Measurements from ENCODE around the gene EPB41L2.
"Not testable (repeated sequence)": the region's sequence is repeated elsewhere in the genome, so short reads cannot be mapped to it uniquely, and the experiment has no call there.

Gene EPB41L2

DNA sequence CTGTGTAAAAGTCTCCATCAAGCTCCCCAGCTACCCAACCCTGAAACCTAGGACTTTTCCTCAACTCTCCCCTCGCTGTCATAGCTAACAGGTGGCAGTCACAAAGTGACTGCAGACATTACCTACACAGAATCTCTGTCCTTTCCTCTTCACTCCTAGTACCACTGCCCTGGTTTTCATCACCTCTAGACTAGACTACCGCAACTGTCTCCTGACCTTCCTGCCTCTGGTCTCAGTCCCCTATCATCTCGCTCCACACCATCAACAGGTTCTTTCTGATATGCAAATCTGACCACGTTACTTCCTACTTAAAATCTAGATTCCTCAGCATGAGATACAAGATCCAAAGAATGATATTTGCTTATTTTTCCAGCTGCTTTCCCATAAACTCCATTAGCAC lies 142.1 kb downstream of the EPB41L2 start:
- DNase-seq (ENCODE audit: low spot score) (no peak), FAIRE-seq (no peak)

DNA sequence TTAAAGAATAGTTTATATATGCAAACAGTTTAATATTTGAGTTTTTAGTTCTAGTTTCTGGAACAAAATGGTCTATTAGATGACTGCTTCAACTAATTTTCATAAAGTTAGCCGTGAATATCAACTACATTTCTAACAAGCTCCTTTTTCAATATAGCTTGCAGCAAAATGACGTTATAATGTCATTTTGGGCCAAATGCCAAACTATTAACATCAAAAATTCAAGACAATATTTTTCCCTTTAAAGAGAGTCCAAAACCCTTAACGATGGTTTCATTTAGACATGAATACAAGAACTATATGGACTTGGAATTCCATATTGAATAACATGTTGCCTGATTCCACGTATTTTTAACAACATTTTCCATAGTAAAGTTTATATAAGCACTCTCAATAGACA lies 144.9 kb downstream of the EPB41L2 start:
- DNase-seq (ENCODE audit: low spot score) = no peak
- FAIRE-seq = no peak

DNA sequence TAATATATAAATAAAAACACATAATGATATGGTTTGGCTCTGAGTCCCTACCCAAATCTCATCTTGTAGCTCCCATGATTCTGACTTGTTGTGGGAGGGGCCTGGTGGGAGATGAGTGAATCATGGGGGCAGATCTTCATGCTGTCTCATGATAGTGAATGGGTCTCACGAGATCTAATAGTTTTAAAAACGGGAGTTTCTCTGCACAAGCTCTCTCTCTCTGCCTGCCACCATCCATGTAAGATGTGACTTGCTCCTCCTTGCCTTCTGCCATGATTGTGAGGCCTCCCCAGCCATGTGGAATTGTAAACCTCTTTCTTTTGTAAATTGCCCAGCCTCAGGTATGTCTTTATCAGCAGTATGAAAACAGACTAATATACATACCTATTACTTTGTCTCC lies 147.4 kb downstream of the EPB41L2 start:
- FAIRE-seq; DNase-seq (ENCODE audit: low spot score): not testable (repeated sequence)

DNA sequence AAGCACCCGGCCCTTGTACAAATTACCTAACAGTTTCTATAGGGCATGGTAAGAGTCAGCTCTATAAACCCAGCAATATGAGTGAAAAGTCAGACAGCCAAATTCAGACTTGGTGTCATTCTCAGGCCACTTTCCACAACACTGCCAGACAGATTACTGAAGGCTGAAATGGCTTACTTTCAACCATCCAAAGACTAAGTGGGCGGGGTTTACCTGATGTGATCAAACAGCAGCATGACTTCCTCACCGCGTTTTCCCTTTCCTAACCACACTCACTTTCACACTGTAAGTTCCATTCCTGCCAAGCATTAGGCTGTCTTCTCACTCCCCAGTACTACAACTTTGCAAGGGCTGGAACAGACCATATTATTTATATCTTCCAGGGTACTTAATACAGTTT lies 149.9 kb downstream of the EPB41L2 start:
- FAIRE-seq (no peak), DNase-seq (ENCODE audit: low spot score) (no peak)

DNA sequence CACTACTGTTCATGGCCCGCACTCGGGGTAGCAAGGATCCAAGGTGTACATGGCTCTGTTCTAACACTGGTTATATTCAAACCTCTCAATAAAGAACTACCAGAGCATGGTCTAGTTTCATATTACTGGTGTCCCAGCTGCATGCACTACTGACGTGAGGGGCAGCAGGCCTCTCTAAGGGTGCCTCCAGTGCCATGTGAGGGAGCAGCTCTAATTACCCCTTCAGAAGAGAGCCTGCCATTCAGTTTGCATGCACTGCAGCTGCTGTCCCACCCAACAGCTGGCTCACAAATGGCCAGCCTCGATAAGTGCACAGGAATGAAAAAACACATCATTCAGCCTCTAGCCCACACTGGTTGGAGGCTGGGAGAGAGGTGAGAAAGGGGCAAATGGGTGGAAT lies 150.6 kb downstream of the EPB41L2 start:
- DNase-seq (ENCODE audit: low spot score) = no peak
- FAIRE-seq = no peak

DNA sequence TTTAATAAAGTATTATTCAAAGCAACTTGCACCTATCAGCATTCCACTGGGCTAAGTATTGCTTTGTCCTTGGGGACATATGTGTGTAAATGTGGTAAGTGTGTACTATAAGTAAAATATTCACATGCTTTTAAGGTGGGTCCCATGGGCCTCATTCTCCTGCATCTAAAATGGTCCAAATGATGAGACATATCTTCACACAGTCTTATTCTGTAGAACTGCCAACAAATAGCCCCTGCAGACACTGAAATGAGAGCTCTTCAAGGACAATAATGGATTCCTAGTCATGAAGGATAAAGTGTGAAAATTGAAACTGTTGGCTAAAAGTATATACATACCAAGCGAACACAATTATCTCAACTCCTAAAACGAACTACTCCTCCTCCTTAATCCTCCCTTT lies 154.1 kb downstream of the EPB41L2 start:
- FAIRE-seq (no peak), DNase-seq (ENCODE audit: low spot score) (no peak)

DNA sequence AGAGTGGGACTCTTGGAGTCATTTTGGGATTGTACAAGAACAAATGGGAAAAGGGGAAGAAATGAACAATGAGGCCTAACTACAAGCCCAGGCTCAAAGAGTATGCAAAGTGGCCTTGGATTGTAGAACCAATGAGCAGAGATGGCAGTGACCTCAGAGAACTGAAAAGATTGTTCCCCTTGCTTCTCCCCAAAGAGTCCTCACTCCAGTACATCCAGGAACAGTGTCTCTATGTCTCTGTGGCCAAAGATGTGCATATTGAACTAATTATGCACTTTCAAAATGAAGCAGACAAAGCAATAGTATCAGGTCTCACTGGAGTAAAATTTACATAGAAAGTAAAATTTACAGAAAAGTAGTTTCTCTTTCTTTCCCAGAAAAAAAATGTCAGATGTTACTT lies 154.9 kb downstream of the EPB41L2 start:
- FAIRE-seq = no peak
- no peak for DNase-seq (ENCODE audit: low spot score)

DNA sequence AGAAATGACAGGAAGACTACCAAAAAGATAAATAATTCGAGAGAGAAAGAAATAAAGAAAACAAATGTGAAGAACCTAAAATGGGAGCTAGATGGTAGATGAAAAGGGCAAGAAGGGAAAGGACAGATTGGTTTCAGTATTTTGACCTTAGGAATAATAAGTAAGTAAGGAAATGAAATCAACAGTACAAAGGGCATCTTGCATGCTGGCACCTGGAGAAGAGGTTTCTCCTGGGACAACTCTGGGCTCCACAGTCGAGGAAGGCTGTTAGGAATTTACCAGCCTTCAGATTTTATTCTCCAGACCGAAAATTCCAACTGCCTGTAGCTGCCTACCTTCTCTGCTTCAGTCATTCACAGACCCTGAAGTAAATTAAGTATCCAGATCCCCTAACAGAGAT lies 155.4 kb downstream of the EPB41L2 start:
- DNase-seq (ENCODE audit: low spot score) = no peak
- FAIRE-seq = no peak

DNA sequence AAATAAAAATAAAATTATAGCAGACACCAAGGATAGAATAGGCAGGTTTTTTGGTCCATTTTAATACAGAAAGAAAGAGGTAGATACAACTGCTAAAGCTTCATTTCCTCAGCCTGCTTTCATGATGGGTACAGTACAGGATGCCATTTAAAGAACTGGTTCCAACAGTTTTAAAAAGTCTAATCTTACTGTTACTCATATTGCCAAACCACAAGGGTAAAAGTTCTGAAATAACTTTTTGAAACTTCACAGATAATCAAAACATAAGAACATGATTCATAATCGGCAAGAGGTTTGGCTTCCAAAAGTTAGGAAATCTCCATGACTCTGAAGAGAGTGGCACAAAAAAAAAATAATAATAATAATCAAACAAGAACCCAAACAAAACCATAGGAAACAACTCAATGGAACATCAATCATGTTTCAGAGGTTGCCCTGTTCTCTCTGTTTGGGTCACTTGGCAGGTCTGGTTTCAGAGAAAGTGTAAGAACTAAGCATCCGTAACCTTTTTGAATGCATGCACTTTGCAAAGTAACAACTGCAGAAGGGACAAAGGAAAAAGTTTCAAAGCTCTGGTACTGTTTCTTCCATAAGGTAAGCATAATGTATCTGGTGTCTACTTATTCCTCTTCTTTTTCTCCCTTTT lies 156.2 kb downstream of the EPB41L2 start:
- no peak for DNase-seq (ENCODE audit: low spot score)

DNA sequence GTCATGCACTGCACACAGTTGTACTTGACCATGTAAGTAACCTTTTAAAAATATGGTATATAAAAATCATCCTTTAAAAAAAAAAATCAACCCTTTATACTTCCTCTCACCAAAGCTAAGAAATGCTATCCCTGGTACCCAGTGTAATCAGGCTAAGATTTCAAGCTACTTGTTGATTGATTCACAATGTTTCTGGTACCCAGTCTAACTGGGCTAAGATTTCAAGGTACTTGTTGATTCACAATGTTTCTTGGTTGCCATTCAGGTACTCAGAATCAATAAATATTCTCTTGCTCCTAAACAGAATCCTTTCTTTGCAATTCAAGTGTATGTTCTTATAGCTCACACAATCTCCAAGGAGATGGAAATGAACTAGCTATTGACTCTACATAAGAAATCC lies 159.4 kb downstream of the EPB41L2 start:
- DNase-seq (ENCODE audit: low spot score) (no peak), FAIRE-seq (no peak)

More for the DNA sequence above, 156.2 kb downstream of the EPB41L2 start:
- FAIRE-seq = no peak

DNA sequence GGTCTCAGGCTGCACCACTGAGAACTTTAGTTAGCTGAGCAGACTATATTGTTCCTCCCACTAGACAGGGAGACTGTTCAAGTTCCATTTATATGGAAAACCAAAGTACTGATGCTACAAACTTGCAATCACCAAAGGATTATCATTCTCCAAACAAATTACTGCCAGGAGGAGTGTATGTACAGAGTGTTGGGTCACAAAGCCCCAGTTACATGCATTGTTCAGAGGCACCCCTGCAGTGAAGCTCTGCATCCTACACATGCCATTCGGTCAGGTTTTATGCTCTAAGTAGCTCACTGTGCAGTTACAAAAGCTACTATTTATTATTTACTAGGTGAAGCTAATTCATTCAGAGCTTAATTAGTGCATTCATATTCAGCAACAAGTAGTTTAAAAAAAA lies 160.0 kb downstream of the EPB41L2 start:
- no peak for FAIRE-seq
- no peak for DNase-seq (ENCODE audit: low spot score)

DNA sequence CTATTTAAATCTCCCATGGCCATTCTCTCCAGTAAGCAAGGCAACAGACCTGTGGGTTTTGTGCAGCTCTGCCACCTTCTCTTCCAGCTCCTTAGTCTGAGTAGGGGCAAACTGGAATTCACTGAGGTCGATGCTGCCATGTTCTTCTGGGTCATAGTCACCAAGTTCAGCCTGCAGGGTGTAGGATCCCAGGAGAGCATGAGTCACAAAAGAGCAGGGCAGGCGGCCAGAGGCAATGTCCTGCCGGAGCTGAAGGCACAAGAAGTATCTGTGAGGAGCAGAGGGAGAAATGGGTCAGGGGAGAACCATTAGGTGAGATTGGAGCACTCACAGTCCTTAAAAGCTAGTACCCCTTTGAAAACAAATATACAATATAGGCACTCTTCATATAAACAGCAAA lies 162.1 kb downstream of the EPB41L2 start:
- FAIRE-seq (no peak), DNase-seq (ENCODE audit: low spot score) (peak; percentile 10)

DNA sequence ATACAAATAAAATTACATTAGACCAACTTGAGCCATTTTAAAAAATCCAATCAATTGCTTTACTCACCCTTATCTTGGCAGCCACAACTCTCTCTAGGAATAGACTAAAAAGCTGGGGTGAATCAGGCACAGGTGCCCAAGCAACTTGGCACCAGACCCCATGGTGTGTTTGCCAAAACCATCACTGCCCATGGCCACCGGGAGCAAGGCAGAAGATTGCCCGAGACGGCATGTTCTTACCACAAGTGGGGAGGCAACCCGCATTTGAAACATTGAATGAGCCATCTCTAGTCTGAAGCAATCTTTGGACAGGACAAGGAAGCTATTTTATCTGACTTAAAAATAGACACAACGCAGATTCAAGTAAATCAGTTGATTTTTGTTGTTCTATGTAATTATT lies 166.8 kb downstream of the EPB41L2 start:
- DNase-seq (ENCODE audit: low spot score) = no peak
- FAIRE-seq = no peak

DNA sequence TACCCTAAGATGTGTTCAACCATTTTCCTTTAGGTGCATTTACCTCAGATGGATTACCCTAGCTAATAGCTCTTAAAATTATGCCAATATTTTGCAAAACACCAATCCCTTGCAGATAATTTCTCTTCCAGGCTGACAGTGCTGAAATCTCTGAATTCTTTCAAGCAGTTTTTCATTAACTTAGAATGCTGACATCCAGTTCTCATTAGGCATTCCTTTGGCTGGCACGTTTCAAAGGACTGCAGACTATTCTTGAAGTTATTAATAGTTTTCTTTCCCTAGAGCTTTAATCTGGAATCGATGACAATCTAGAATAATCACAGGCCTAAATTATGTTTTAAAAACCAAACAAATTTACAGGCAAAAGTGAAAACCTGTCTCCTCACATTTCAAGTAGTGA lies 167.5 kb downstream of the EPB41L2 start:
- DNase-seq (ENCODE audit: low spot score) (no peak), FAIRE-seq (no peak)

DNA sequence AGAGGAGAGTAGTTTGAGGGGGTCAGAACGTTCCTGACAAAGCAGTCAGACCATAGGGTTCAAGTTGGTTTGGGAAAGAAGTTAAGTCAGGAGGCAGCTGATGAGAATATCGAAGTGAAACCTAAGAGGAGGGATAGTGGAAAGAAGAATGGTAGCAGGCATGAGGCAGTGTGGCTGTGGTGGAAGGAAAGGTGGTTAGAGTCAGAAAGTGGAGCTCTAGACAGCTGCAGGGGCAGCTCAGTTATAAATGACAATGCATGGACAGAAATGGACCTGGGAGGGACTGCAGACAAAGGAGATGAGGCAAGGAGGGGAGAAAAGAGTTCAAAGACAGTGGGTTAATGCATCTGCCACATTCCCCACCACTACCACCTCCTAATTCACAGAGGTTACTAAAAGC lies 169.3 kb downstream of the EPB41L2 start:
- DNase-seq (ENCODE audit: low spot score) (no peak), FAIRE-seq (no peak)

DNA sequence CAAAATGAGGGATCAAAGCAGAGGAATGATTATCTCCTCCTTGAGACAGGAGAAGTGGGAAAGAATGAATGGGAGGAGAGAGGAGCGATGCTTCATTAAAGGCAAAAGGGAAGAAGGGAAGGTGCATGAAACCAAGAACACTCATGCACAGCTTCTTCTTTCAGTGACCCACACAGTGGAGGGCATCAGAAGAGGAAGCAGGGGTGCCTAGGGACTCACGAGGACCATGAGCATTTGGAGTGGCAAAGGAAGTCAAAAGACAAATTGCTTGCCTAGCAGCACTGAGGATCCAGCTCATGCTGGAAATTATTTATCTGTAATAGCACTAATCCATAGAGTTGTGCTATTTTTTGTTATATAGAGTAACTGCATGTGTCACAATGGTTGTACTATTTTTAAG lies 169.8 kb downstream of the EPB41L2 start:
- DNase-seq (ENCODE audit: low spot score) (no peak), FAIRE-seq (no peak)

DNA sequence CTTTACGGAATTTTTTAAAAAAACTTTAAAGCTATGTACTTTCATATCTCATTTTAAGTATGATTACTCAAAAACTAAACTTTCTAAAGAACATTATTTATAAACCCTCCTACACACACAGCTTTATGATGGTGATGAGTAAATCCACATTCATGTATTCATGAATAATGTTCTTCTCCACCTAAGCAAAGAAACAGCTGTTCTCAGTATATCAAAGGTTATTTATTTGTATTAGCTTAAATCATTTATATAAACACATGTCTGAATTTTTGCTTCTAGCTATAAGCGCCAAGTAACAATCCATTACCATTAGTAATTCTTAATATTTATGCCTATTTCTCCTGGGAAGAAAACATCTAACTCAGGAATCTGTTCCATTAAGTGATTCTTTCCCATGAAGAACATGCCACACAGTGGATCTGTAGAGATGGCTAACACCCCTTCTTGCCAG lies 172.5 kb downstream of the EPB41L2 start:
- FAIRE-seq (no peak), DNase-seq (ENCODE audit: low spot score) (no peak)

DNA sequence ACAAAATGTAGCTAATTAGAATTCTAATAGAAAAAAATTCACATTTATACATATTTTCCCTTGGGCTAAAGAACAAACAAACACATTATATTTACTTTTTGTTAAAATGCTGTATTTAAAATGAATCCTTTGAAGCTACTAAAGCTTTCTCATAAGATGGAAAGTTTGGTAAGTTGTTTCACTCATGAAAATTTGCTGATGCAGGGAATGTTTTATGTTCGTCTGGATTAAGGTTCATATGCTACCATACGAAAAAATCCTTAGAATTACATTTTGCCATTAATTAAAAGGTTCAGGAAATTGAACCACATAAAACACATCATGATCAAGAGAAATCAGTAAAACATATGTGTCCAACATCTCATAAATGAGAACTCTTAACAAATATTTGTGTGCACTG lies 173.6 kb downstream of the EPB41L2 start:
- DNase-seq (ENCODE audit: low spot score) = no peak
- FAIRE-seq = no peak

DNA sequence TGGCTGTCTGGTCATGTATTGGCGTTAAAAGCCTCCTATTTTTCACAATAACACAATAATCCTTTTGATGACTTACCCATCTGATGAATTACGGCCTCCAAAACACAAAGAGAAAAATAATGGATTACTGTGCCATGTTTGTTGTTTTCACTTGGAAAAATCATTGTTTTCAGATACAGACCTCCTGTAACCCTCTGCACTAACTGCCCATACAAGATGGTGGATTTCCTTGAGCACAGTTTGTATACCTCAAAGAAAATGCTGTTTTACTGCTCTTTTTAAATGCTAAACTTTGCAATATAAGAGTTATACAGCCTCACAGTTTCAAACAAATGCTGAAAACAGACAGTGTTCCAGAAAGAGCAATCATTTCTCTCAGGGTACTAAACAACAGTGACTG lies 174.8 kb downstream of the EPB41L2 start:
- FAIRE-seq = no peak
- no peak for DNase-seq (ENCODE audit: low spot score)

DNA sequence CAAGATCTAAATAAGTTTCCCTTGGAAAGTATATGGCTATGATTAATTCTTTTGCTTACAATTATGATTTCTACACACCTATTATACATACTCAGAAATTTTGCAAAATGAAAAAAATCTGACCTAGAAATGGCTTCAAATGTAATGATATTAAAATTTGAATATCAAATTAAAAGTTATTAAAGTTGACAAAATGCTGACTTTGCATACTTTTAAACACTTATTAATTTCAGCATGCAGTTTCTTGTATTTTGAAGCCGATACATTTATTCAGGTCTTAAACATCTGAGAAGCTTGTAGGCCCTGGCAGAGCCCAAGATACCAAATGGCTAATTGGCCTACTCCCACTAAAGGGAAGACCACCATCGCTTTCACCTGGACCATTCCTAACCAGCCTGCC lies 176.1 kb downstream of the EPB41L2 start:
- DNase-seq (ENCODE audit: low spot score) (no peak), FAIRE-seq (no peak)

DNA sequence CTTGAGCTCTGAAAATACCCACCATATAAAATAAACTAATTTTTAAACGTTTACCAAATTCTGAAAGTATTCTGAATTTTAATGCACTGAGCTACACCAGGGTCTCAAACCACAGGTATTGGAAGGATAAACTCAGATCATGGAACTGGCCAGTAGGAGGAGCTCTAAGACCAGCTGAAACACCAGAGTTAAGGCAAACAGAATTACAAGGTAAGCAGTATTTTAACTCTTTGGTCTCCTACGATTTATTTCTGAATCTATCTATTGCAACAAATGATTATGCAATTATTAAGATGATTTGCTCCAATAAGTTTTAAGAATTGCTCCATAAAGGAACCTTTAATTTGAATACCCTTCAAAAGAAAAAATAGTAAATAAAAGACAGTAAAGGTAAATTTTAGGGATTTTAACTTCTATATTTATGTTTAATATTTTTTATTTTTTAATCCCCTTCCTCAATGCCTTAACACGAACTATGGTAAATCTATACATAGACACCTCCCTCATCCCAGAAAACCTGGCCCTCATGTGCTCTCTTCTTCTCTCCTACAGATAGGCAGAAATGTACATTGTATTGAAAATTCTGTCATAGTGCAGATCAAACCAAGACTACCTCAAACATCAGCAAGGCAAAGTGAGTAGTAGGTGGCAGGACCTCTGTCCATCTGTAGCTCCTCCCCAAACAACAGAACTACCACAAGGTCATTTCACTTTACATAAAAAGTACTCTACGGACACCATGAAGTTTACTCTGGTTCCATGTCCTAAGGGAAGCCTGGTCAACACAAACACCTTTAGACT lies 177.5 kb downstream of the EPB41L2 start:
- DNase-seq (ENCODE audit: low spot score) = peak; percentile 52
- no peak for FAIRE-seq

DNA sequence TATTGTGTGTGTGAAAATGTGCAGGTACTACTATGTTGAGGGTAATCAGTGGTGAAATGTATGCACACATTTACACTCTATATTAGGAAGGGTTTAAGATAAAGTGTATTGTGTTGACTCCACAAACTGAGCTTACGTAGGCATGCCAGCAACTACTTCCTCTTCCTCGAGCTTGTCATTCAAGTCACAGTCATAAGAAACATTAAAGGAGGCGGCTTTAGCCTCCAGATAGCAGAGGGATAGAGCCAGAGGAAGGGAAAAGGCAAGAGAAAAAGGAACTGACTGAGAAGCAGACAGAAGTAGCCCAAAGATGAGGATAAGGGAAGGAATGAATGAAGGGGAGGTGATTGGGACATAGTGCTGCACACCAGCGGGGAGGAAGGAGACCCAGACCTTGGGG lies 180.7 kb downstream of the EPB41L2 start:
- no peak for FAIRE-seq
- DNase-seq (ENCODE audit: low spot score) = no peak

DNA sequence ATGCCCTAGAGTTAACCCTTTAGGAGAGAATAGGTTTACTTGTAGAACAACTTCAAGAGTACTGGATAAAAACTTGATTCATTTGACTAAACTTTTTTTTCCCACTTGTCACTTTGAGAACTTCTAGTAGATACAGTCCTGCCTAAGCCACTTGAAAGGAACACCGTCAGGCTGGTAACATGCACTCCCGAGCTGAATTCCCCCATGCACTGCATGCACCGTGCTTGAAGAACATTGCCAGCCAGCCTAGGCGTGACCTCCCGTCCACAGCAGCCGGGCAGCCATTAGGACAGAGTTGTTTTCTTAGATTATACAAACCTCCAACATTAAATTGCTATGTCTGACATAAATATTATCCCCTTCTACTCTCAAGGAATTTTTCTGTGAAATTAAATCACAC lies 183.2 kb downstream of the EPB41L2 start:
- DNase-seq (ENCODE audit: low spot score) (no peak), FAIRE-seq (no peak)

Measured in urothelium cell line (cell line).